DND-41 (cell line): ENCODE data around the gene ABCB8.

ENCODE experiments used
- ATAC-seq: fragments of 200-7000 bp; cut with Tn5 transposase; 3 replicates; pipeline ENCODE4 v1.9.1; 2021; ENCODE audit warnings: low read depth; ENCODE audit not compliant: insufficient read depth
- DNase-seq: peaks from one replicate; pipeline ENCODE4 v3.0.0-alpha.2; 2020
- H2AFZ ChIP-seq: 2 replicates; pipeline ENCODE4 v1.6.0; 2012; ENCODE audit warnings: low read depth, low read length
- H3K27ac ChIP-seq: 2 replicates; pipeline ENCODE4 v1.5.1; 2012; ENCODE audit warnings: low read length, inconsistent platforms
- H3K27me3 ChIP-seq: fragments of 200-600 bp; sonication (generic); 2 replicates; pipeline ENCODE4 v1.6.0; 2012; ENCODE audit warnings: low read length, mild to moderate bottlenecking, inconsistent platforms; ENCODE audit not compliant: insufficient read depth, poor library complexity
- H3K36me3 ChIP-seq: 2 replicates; pipeline ENCODE4 v1.5.1; 2012; ENCODE audit warnings: low read length, inconsistent platforms; ENCODE audit not compliant: insufficient read depth
- H3K4me1 ChIP-seq: 2 replicates; pipeline ENCODE4 v1.5.1; 2012; ENCODE audit warnings: mild to moderate bottlenecking, low read length; ENCODE audit not compliant: insufficient read depth
- H3K4me2 ChIP-seq: 2 replicates; pipeline ENCODE4 v1.6.0; 2012; ENCODE audit warnings: mild to moderate bottlenecking, moderate library complexity, low read length, inconsistent platforms; ENCODE audit not compliant: insufficient read depth
- H3K4me3 ChIP-seq, 2 experiments: fragments of 200-600 bp in 1 of 2; shearing (Covaris generic) in 1 of 2; 2 replicates each; pipeline ENCODE4 v1.5.1; 2012 to 2016; ENCODE audit warnings: inconsistent platforms in 2 of 2, low read length in 2 of 2, mild to moderate bottlenecking in 2 of 2, low read depth in 1 of 2, moderate library complexity in 1 of 2
- H3K79me2 ChIP-seq: 2 replicates; pipeline ENCODE4 v1.6.0; 2012; ENCODE audit warnings: low read length, inconsistent platforms; ENCODE audit not compliant: insufficient read depth
- H3K9ac ChIP-seq: 2 replicates; pipeline ENCODE4 v1.6.0; 2012; ENCODE audit warnings: low read depth, mild to moderate bottlenecking, inconsistent platforms, low read length, moderate library complexity
- H3K9me3 ChIP-seq: 2 replicates; pipeline ENCODE4 v1.5.1; 2012; ENCODE audit warnings: low read length, moderate library complexity, mild to moderate bottlenecking, inconsistent platforms; ENCODE audit not compliant: insufficient read depth, severe bottlenecking
- H4K20me1 ChIP-seq: 2 replicates; pipeline ENCODE4 v1.6.0; 2012; ENCODE audit warnings: low read length; ENCODE audit not compliant: insufficient read depth
- EZH2 ChIP-seq: IDR thresholded peaks from 3 replicates; pipeline ENCODE4 v1.6.1; 2012; ENCODE audit warnings: borderline replicate concordance, low read depth, mild to moderate bottlenecking, moderate library complexity, low read length, inconsistent platforms; ENCODE audit not compliant: severe bottlenecking
- TF ChIP-seq, protein P1 (sequence below): IDR thresholded peaks from 2 replicates; pipeline ENCODE4 v1.5.1; 2012; ENCODE audit warnings: borderline replicate concordance, low read length, moderate library complexity, mild to moderate bottlenecking; ENCODE audit not compliant: poor library complexity, severe bottlenecking; ENCODE audit errors: extremely low read depth

ABCB8 gene

DNA sequence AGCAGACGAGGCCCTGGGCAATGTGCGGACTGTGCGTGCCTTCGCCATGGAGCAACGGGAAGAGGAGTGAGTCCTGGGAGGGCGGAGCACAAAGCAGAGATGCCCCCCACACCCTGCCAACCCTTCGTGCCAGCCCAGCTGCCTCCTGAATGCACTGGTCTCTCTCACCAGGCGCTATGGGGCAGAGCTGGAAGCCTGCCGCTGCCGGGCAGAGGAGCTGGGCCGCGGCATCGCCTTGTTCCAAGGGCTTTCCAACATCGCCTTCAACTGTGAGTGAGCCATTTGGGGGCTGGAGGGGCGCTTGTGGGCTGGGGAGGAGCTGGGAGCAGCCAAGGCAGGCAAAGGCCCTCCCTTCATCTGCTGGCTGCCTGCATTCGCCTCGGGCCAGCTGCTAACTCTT, 7.7 kb downstream of the ABCB8 start:
- Histone ChIP-seq H3K27ac (no peak overlapping the region), H3K9ac (no peak overlapping the region), H3K79me2 (peaks cover 7% of the 10 kb centered on the region; the same call in 1 of the 2 replicates), H3K27me3 (no peaks in the 10 kb centered on the region), H3K4me3 (no peak overlapping the region), H2AFZ (no peak overlapping the region), H3K4me2 (no peak overlapping the region), H3K9me3 (no peaks in the 10 kb centered on the region), H3K4me1 (no peaks in the 10 kb centered on the region), H3K36me3 (peaks cover 56% of the 10 kb centered on the region), H4K20me1 (0 out of 2 replicates have a peak, but pooled peaks cover 9% of the 10 kb centered on the region)
- DNase-seq: no peak
- no peak for ATAC-seq
- TF ChIP-seq, protein P1, sequence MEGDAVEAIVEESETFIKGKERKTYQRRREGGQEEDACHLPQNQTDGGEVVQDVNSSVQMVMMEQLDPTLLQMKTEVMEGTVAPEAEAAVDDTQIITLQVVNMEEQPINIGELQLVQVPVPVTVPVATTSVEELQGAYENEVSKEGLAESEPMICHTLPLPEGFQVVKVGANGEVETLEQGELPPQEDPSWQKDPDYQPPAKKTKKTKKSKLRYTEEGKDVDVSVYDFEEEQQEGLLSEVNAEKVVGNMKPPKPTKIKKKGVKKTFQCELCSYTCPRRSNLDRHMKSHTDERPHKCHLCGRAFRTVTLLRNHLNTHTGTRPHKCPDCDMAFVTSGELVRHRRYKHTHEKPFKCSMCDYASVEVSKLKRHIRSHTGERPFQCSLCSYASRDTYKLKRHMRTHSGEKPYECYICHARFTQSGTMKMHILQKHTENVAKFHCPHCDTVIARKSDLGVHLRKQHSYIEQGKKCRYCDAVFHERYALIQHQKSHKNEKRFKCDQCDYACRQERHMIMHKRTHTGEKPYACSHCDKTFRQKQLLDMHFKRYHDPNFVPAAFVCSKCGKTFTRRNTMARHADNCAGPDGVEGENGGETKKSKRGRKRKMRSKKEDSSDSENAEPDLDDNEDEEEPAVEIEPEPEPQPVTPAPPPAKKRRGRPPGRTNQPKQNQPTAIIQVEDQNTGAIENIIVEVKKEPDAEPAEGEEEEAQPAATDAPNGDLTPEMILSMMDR: no peak
- no peak for TF ChIP-seq EZH2

DNA sequence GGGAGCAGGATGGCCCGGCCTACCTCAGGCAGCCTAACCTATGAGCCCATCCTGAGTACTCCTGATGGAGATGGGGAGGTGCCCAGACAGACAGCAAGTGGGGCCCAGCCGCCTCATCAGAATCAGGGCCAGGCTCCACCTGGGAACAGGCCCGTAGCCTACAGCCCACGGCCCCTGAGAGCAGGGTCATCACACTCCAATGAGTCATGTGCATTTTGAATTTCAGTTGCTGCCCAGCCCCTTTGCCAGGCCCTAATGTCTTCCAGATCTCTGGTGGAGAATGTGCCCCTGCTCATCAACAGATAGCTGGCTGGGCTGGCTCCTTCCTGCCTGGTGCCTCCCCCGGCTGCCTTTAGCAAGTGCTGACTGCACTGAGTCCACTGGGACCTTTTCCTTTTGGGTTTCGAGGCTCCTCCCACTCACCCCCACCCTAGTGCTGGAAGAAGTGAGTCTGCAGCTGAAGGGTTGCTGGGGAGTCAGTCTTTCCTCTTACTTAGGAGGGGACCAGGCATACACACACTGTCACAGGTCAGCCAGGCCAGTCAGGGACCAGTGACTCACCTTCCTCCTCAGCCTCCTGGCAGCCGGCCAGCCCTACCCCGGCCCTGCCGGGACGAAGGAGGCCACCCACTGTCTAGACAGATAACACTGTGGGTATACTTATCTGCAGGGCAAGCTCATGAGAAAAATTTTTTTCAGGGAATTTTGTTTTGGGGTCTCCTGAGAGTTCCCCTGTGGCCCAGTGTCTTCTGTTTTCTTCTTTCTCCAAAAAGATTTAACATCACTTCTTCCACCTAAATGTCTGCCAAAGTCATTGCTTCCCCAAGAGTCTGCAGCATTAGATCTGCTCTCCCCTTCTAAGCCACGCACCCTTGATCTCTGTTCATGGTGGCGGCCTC, 10.9 kb downstream of the ABCB8 start:
- TF ChIP-seq EZH2: no peak
- TF ChIP-seq, protein P1: no peak
- no peak overlapping the region for H3K4me3 ChIP-seq
- ATAC-seq (peak; percentile 22; the same call in 2 of the 3 replicates), DNase-seq (no peak)
- H3K9me3 ChIP-seq: no peaks in the 10 kb centered on the region
- no peak overlapping the region for H3K27ac ChIP-seq
- no peak overlapping the region for H2AFZ ChIP-seq
- H3K79me2 ChIP-seq: no peaks in the 10 kb centered on the region
- H3K27me3 ChIP-seq: no peaks in the 10 kb centered on the region
- no peak overlapping the region for H3K4me2 ChIP-seq
- peaks cover 64% of the 10 kb centered on the region for H3K36me3 ChIP-seq
- H4K20me1 ChIP-seq: peaks cover 3% of the 10 kb centered on the region; the same call in 1 of the 2 replicates
- H3K4me1 ChIP-seq: no peaks in the 10 kb centered on the region
- no peak overlapping the region for H3K9ac ChIP-seq

DNA sequence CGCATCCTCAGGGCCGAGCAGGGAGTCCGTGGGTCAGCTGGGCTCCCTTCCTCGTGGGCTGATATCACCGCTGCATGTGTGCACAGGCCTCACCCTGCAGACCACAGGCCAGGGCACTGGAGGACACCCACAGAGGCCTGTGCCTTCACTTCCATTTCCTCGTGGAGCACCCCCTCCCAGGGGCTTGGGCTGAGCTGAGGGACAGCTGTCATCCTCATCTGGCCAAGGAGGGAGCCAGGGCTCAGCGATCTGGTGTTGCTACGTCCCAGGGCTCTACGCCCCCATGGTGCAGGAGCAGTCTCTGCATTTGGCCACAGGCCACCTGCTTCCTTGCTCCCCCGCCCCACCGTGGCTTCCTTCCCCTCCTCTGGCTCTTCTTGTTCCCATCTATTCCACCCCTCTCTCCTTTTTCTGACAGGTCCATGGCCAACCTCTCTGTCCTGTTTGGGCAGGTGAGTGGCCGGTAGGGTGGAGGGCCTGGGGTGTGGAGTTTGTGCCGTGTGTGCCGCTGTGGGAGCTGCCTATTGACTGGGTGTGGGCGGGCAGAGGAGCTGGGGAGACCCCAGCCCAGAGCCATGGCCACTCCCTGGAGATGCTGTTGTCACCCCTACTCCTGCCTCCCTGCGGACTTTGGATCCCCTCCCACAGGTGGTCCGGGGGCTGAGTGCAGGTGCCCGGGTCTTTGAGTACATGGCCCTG, 11.7 kb downstream of the ABCB8 start:
- H3K36me3 ChIP-seq: peaks cover 64% of the 10 kb centered on the region
- H3K4me3 ChIP-seq: no peak overlapping the region
- H3K9me3 ChIP-seq: no peaks in the 10 kb centered on the region
- H3K79me2 ChIP-seq: no peaks in the 10 kb centered on the region
- H3K4me1 ChIP-seq: no peaks in the 10 kb centered on the region
- H3K27ac ChIP-seq: no peak overlapping the region
- DNase-seq: no peak
- H3K4me2 ChIP-seq: no peak overlapping the region
- H3K27me3 ChIP-seq: no peaks in the 10 kb centered on the region
- no peak overlapping the region for H3K9ac ChIP-seq
- 0 out of 3 replicates have a peak, but pooled peaks have one; percentile 18 for ATAC-seq
- H2AFZ ChIP-seq: no peak overlapping the region
- TF ChIP-seq, protein P1: no peak
- TF ChIP-seq EZH2: no peak
- peaks cover 3% of the 10 kb centered on the region; the same call in 1 of the 2 replicates for H4K20me1 ChIP-seq
